H1 (cell line): ENCODE results near the gene TMEM128. TPM values are rescaled to one million over a fixed set of nuclear protein-coding genes. Genes with fewer than 3 reads are reported as not detected.

ENCODE experiments used
- CTCF ChIA-PET: fragments of 300-600 bp; sonication (Branson Sonifier 250); formaldehyde crosslinking; loops from one replicate; lab custom pipeline; 2021; ENCODE audit not compliant: partially characterized antibody; lab: Charles Lee
- POLR2A ChIA-PET: fragments of 300-600 bp; sonication (Branson Sonifier 250); formaldehyde crosslinking; loops from one replicate; lab custom pipeline; 2021; ENCODE audit warnings: inconsistent platforms; ENCODE audit not compliant: partially characterized antibody; lab: Charles Lee
- DNase-seq, 2 experiments: peaks; one replicate each; pipeline versions ENCODE4 v3.0.0 to v3.0.0-alpha.2; 2010 to 2022; ENCODE audit warnings: low spot score in 2 of 2, low read depth in 1 of 2, mixed read lengths in 1 of 2
- FAIRE-seq: peaks from 2 replicates; lab custom pipeline; 2011; peaks lifted over from hg19 to GRCh38; lab: Jason Lieb, UNC
- H2AFZ ChIP-seq: 2 replicates; pipeline ENCODE4 v1.8.1; 2012; ENCODE audit warnings: low read length, inconsistent platforms
- H2AK5ac ChIP-seq: 2 replicates; pipeline ENCODE4 v1.6.1; 2013; ENCODE audit warnings: low read depth, low read length
- H2BK120ac ChIP-seq: replicated peaks from 2 replicates; pipeline ENCODE3; 2013; ENCODE audit warnings: low read depth, low read length, inconsistent platforms
- H2BK12ac ChIP-seq: 2 replicates; pipeline ENCODE4 v1.6.1; 2013; ENCODE audit warnings: low read depth, low read length
- H2BK15ac ChIP-seq: 2 replicates; pipeline ENCODE4 v1.6.1; 2013; ENCODE audit warnings: low read length
- H2BK20ac ChIP-seq: 2 replicates; pipeline ENCODE4 v1.6.1; 2013; ENCODE audit warnings: low read length
- H2BK5ac ChIP-seq: 2 replicates; pipeline ENCODE4 v1.6.1; 2013; ENCODE audit warnings: low read depth, low read length
- H3K14ac ChIP-seq: 2 replicates; pipeline ENCODE4 v1.6.1; 2013; ENCODE audit warnings: inconsistent platforms; ENCODE audit not compliant: insufficient read length
- H3K18ac ChIP-seq: 2 replicates; pipeline ENCODE4 v1.6.1; 2013; ENCODE audit warnings: low read length; ENCODE audit errors: extremely low read depth
- H3K23ac ChIP-seq: 2 replicates; pipeline ENCODE4 v1.6.1; 2013; ENCODE audit warnings: inconsistent platforms; ENCODE audit not compliant: insufficient read length
- H3K23me2 ChIP-seq: 2 replicates; pipeline ENCODE4 v1.6.1; 2013; ENCODE audit warnings: low read depth, low read length
- H3K27ac ChIP-seq: 2 replicates; pipeline ENCODE4 v1.6.1; 2011; ENCODE audit warnings: low read depth, low read length, inconsistent platforms
- H3K27me3 ChIP-seq, 4 experiments: replicated peaks in 1 of 4; 1 replicate in 1 of 4; 2 replicates in 3 of 4; pipeline versions ENCODE4 v1.6.1 to v1.8.1; 2011 to 2013; ENCODE audit warnings: low read length in 3 of 4, mild to moderate bottlenecking in 3 of 4, inconsistent platforms in 2 of 4, mixed read lengths in 2 of 4, moderate library complexity in 1 of 4; ENCODE audit not compliant: control insufficient read depth in 3 of 4, insufficient read depth in 3 of 4; ENCODE audit errors: extremely low read depth in 1 of 4
- H3K36me3 ChIP-seq, 4 experiments: 2 replicates each; pipeline versions ENCODE4 v1.6.1 to v1.8.1; 2011 to 2013; ENCODE audit warnings: mild to moderate bottlenecking in 4 of 4, low read length in 3 of 4, moderate library complexity in 2 of 4, control low read depth in 1 of 4, inconsistent platforms in 1 of 4; ENCODE audit not compliant: insufficient read depth in 4 of 4, control insufficient read depth in 2 of 4
- H3K4ac ChIP-seq: replicated peaks from 2 replicates; pipeline ENCODE3; 2013; ENCODE audit warnings: low read length, low read depth, mixed read lengths, inconsistent platforms; ENCODE audit not compliant: insufficient read length
- H3K4me1 ChIP-seq, 4 experiments: replicated peaks in 1 of 4; 1 replicate in 1 of 4; 2 replicates in 3 of 4; pipeline versions ENCODE4 v1.6.1 to v1.8.1; 2011 to 2013; ENCODE audit warnings: low read length in 3 of 4, inconsistent platforms in 2 of 4, mixed read lengths in 1 of 4; ENCODE audit not compliant: insufficient read depth in 4 of 4, control insufficient read depth in 3 of 4
- H3K4me2 ChIP-seq, 2 experiments: 2 replicates each; pipeline versions ENCODE4 v1.6.1 to v1.8.1; 2011 to 2013; ENCODE audit warnings: low read depth in 2 of 2, low read length in 2 of 2, control low read depth in 1 of 2, inconsistent platforms in 1 of 2, mild to moderate bottlenecking in 1 of 2; ENCODE audit not compliant: insufficient read depth in 1 of 2
- H3K4me3 ChIP-seq, 4 experiments: fragments of 200-600, 300-600 bp in 1 of 4; sonication (generic), shearing (Covaris generic), sonication (Bioruptor Twin) in 1 of 4; 2 replicates each; pipeline versions ENCODE4 v1.5.1 to v1.8.1; 2011 to 2016; ENCODE audit warnings: low read length in 4 of 4, low read depth in 3 of 4, control low read depth in 2 of 4, inconsistent platforms in 2 of 4, mild to moderate bottlenecking in 2 of 4, mixed read lengths in 1 of 4, moderate library complexity in 1 of 4; ENCODE audit not compliant: insufficient read depth in 2 of 4; ENCODE audit errors: extremely low read depth in 1 of 4
- H3K56ac ChIP-seq: replicated peaks from 2 replicates; pipeline ENCODE3; 2013; ENCODE audit warnings: low read depth, mild to moderate bottlenecking, mixed read lengths, low read length, inconsistent platforms; ENCODE audit not compliant: insufficient read length
- H3K79me1 ChIP-seq: 2 replicates; pipeline ENCODE4 v1.6.1; 2013; ENCODE audit warnings: low read depth, low read length, control low read depth
- H3K79me2 ChIP-seq, 2 experiments: 2 replicates each; pipeline versions ENCODE4 v1.6.1 to v1.8.1; 2012 to 2013; ENCODE audit warnings: low read length in 2 of 2, mild to moderate bottlenecking in 2 of 2, inconsistent platforms in 1 of 2; ENCODE audit not compliant: insufficient read depth in 2 of 2, control insufficient read depth in 1 of 2
- H3K9ac ChIP-seq, 4 experiments: replicated peaks in 1 of 4; 1 replicate in 1 of 4; 2 replicates in 3 of 4; pipeline versions ENCODE4 v1.6.1 to v1.8.1; 2011 to 2013; ENCODE audit warnings: low read depth in 3 of 4, low read length in 3 of 4, control low read depth in 2 of 4, mild to moderate bottlenecking in 2 of 4, moderate library complexity in 2 of 4, inconsistent platforms in 1 of 4; ENCODE audit errors: extremely low read depth in 1 of 4
- H3K9me3 ChIP-seq, 2 experiments: 2 replicates each; pipeline versions ENCODE4 v1.6.1 to v1.8.1; 2012 to 2013; ENCODE audit warnings: mild to moderate bottlenecking in 2 of 2, moderate library complexity in 2 of 2, control low read depth in 1 of 2, inconsistent platforms in 1 of 2, low read depth in 1 of 2, low read length in 1 of 2, mixed read lengths in 1 of 2; ENCODE audit not compliant: insufficient read depth in 2 of 2
- H4K20me1 ChIP-seq, 2 experiments: replicated peaks in 1 of 2; 2 replicates each; pipeline versions ENCODE3 to v1.8.1; 2011 to 2013; ENCODE audit warnings: inconsistent platforms in 2 of 2, low read length in 2 of 2, mild to moderate bottlenecking in 1 of 2; ENCODE audit not compliant: insufficient read depth in 2 of 2, control insufficient read depth in 1 of 2
- H4K5ac ChIP-seq: 2 replicates; pipeline ENCODE4 v1.6.1; 2013; ENCODE audit warnings: low read length, low read depth, mixed read lengths, inconsistent platforms; ENCODE audit not compliant: insufficient read length
- H4K8ac ChIP-seq: 2 replicates; pipeline ENCODE4 v1.8.0; 2013; ENCODE audit warnings: mild to moderate bottlenecking, moderate library complexity, low read length, inconsistent platforms; ENCODE audit not compliant: insufficient read depth; ENCODE audit errors: extremely low read depth
- H4K91ac ChIP-seq: replicated peaks from 2 replicates; pipeline ENCODE3; 2013; ENCODE audit warnings: low read length, mixed read lengths, inconsistent platforms; ENCODE audit not compliant: insufficient read length
- ATF3 ChIP-seq: IDR thresholded peaks from 2 replicates; pipeline ENCODE4 v1.6.1; 2011; ENCODE audit warnings: low read depth, mild to moderate bottlenecking, low read length; ENCODE audit not compliant: insufficient read depth
- CBX5 ChIP-seq: fragments of 300-800, 300-1000 bp; sonication (generic); IDR thresholded peaks from 2 replicates; pipeline ENCODE4 v1.7.1; 2016; ENCODE audit warnings: antibody characterized with exemption, low read length, low read depth
- CBX8 ChIP-seq: fragments of 300-800, 300-1000 bp; sonication (generic); IDR thresholded peaks from 2 replicates; pipeline ENCODE4 v1.7.1; 2016; ENCODE audit warnings: low read depth, low read length, borderline replicate concordance
- CEBPB ChIP-seq: IDR thresholded peaks from 2 replicates; pipeline ENCODE4 v1.6.1; 2012; ENCODE audit warnings: low read depth, low read length
- KDM1A ChIP-seq: fragments of 200-600, 300-600 bp; sonication (generic); IDR thresholded peaks from 2 replicates; pipeline ENCODE4 v1.7.1; 2016; ENCODE audit warnings: mild to moderate bottlenecking, low read length, borderline replicate concordance
- KDM5A ChIP-seq: fragments of 200-600 bp; IDR thresholded peaks from 2 replicates; pipeline ENCODE4 v1.7.1; 2012; ENCODE audit warnings: mild to moderate bottlenecking, low read length, inconsistent platforms, mixed read lengths
- MAFK ChIP-seq: IDR thresholded peaks from 2 replicates; pipeline ENCODE4 v1.6.1; 2012; ENCODE audit warnings: low read depth, mild to moderate bottlenecking, improper control_type of control experiment, low read length
- NRF1 ChIP-seq: IDR thresholded peaks from 2 replicates; pipeline ENCODE4 v1.6.1; 2011; ENCODE audit warnings: mild to moderate bottlenecking, low read depth, low read length, improper control_type of control experiment
- POLR2A ChIP-seq, 2 experiments: IDR thresholded peaks; 1 replicate in 1 of 2; 2 replicates in 1 of 2; pipeline ENCODE4 v1.6.1; 2011; ENCODE audit warnings: low read depth in 2 of 2, low read length in 2 of 2, mild to moderate bottlenecking in 2 of 2; ENCODE audit errors: control extremely low read depth in 1 of 2
- RFX5 ChIP-seq: IDR thresholded peaks from 2 replicates; pipeline ENCODE4 v1.6.1; 2011; ENCODE audit warnings: low read depth, low read length, improper control_type of control experiment, borderline replicate concordance
- RNF2 ChIP-seq: fragments of 200-900, 300-1000 bp; sonication (generic); IDR thresholded peaks from 2 replicates; pipeline ENCODE4 v1.7.1; 2016; ENCODE audit warnings: borderline replicate concordance, low read depth, mild to moderate bottlenecking, antibody characterized with exemption, low read length; ENCODE audit not compliant: poor library complexity, severe bottlenecking; ENCODE audit errors: missing control alignments
- TAF1 ChIP-seq: IDR thresholded peaks from 2 replicates; pipeline ENCODE4 v1.6.1; 2011; ENCODE audit warnings: mild to moderate bottlenecking, low read depth, low read length
- WGBS, 2 experiments: shearing (Covaris generic) in 1 of 2; methylation state at CpG; one replicate each; pipeline versions ENCODE4 v1.1.6 to v1.1.7; 2013 to 2015; ENCODE audit warnings: low lambda C conversion rate in 2 of 2, mixed read lengths in 2 of 2, inconsistent platforms in 1 of 2, low coverage in 1 of 2, missing lambda C conversion rate in 1 of 2; ENCODE audit not compliant: insufficient replicate concordance in 2 of 2, insufficient coverage in 1 of 2, insufficient read length in 1 of 2; ENCODE audit errors: extremely low coverage in 1 of 2, missing lambda C conversion rate in 1 of 2; 5-methylcytosine and 5-hydroxymethylcytosine counted together
- polyA plus RNA-seq, 7 experiments: library from polyadenylated mRNA; depleted of rRNA in 3 of 7; stranded (reverse) in 5 of 7; unstranded in 2 of 7; fragments of >200 nt in 5 of 7; fragments of 200-250 nt in 2 of 7; gene quantifications; 1 replicate in 5 of 7; 2 replicates in 1 of 7; 4 replicates in 1 of 7; pipeline versions ENCODE4 v1.2.1 to v1.2.3, GENCODE V29; 2011 to 2013; ENCODE audit warnings: missing spikeins in 2 of 7, mixed read lengths in 2 of 7
- total RNA-seq: library from RNA; stranded (reverse); fragmentation: NEBNext Ultra II Directional; extraction: Animal tissue kit (Norgen Biotek cat#: 25700); gene quantifications from 2 replicates; pipeline ENCODE4 v1.2.1, GENCODE V29; 2021

The TMEM128 gene
- total and polyA plus RNA-seq, 2 of the 8 experiments (the other 6 are each of a cell fraction or from before 2014, with no cell fraction given) = 17.7 to 33.6 TPM

- Histone ChIP-seq H2BK120ac (no peak overlapping the region), H2BK12ac (no peak overlapping the region), H4K5ac (no peak overlapping the region), H3K9me3 (no peaks in the 10 kb centered on the region), H3K4me2 (no peak overlapping the region), H3K9ac (no peak overlapping the region), H3K79me1 (peaks cover 15% of the 10 kb centered on the region), H4K91ac (no peak overlapping the region), H2AFZ (no peak overlapping the region), H2BK20ac (no peak overlapping the region), H3K18ac (no peak overlapping the region), H3K4me3 (no peak overlapping the region), H2AK5ac (no peak overlapping the region), H4K8ac (no peak overlapping the region), H3K4ac (no peak overlapping the region), H3K23me2 (peaks cover 11% of the 10 kb centered on the region), H3K79me2 (peaks cover 14 to 42% of the 10 kb centered on the region in 2 experiments), H4K20me1 (peaks cover 0 to 16% of the 10 kb centered on the region in 2 experiments), H3K27me3 (no peaks in the 10 kb centered on the region), H3K14ac (no peak overlapping the region), H2BK5ac (no peak overlapping the region), H3K27ac (no peak overlapping the region), H3K23ac (no peak overlapping the region), H3K36me3 (peaks cover 17 to 47% (median 43%) of the 10 kb centered on the region in 4 experiments), H3K4me1 (peaks cover 0 to 7% (median 4%) of the 10 kb centered on the region in 4 experiments; a peak in 4 of 7 replicates), H3K56ac (no peak overlapping the region), H2BK15ac (no peak overlapping the region)
- WGBS, 2 experiments = 89% methylated on average over 11 of the region's 11 CpGs; no CpG with 5 or more reads in 1 of the 2 experiments
- POLR2A ChIA-PET = interaction anchor here (0.9 to 1.3 kb wide), 2 partner anchors 7 to 13 kb away, joined by 3 read pairs; no protein-coding TSS in a partner anchor
- no peak for DNase-seq
- CTCF ChIA-PET = interaction anchor here (1.2 to 1.8 kb wide), 3 partner anchors 12 to 51 kb away, joined by 3 to 11 read pairs (median 7); no protein-coding TSS in a partner anchor
- no peak for FAIRE-seq
- no peak for TF ChIP-seq POLR2A (IDR thresholded peaks at IDR 0.05; ENCODE audit: control extremely low read depth in 1 of 2, low read depth in 2 of 2, low read length in 2 of 2)
- no peak for TF ChIP-seq RNF2
- TF ChIP-seq TAF1 = no peak
- no peak for TF ChIP-seq NRF1
- TF ChIP-seq KDM1A = no peak
- no peak for TF ChIP-seq CBX8
- TF ChIP-seq KDM5A = no peak
- TF ChIP-seq MAFK = no peak
- TF ChIP-seq RFX5 = no peak
- TF ChIP-seq CEBPB = no peak
- no peak for TF ChIP-seq ATF3
- no peak for TF ChIP-seq CBX5
Measured at GRCh38 chr4:4284827-4285618, 37.0 kb upstream of the TMEM128 start.
